HepG2 (cell line): Measurements from ENCODE around the gene RNU6-1. TPM values are rescaled to one million over a fixed set of nuclear protein-coding genes. Genes with fewer than 3 reads are reported as not detected.

Experiments used
- ARHGAP35 ChIP-seq: sonication (generic); formaldehyde crosslinking; IDR thresholded peaks from 2 replicates; pipeline ENCODE4 v1.9.0; 2022; ENCODE audit warnings: mild to moderate bottlenecking, inconsistent platforms, moderate library complexity, missing genetic modification reagents, borderline replicate concordance
- ARID4A ChIP-seq: sonication (generic); formaldehyde crosslinking; IDR thresholded peaks from 2 replicates; pipeline ENCODE4 v1.5.0; 2020; ENCODE audit warnings: mild to moderate bottlenecking, missing genetic modification reagents, borderline replicate concordance
- ARNT2 ChIP-seq: sonication (generic); formaldehyde crosslinking; IDR thresholded peaks from 2 replicates; pipeline ENCODE4 v1.8.0; 2022; ENCODE audit warnings: mild to moderate bottlenecking, low read depth, missing genetic modification reagents, moderate library complexity
- HIVEP1 ChIP-seq: sonication (generic); formaldehyde crosslinking; IDR thresholded peaks from 2 replicates; pipeline ENCODE4 v1.4.0; 2020; ENCODE audit warnings: mild to moderate bottlenecking, missing genetic modification reagents
- HMG20A ChIP-seq: IDR thresholded peaks from 2 replicates; pipeline ENCODE4 v1.6.1; 2016; ENCODE audit warnings: borderline replicate concordance
- HOXA5 ChIP-seq: sonication (generic); formaldehyde crosslinking; IDR thresholded peaks from 2 replicates; pipeline ENCODE4 v1.4.0; 2020; ENCODE audit warnings: missing genetic modification reagents
- IRX3 ChIP-seq: sonication (generic); formaldehyde crosslinking; IDR thresholded peaks from 2 replicates; pipeline ENCODE4 v1.8.1; 2023; ENCODE audit warnings: mild to moderate bottlenecking, low read depth, missing genetic modification reagents, borderline replicate concordance
- KMT2A ChIP-seq: sonication (generic); formaldehyde crosslinking; IDR thresholded peaks from 2 replicates; pipeline ENCODE4 v1.4.0; 2020; ENCODE audit warnings: missing genetic modification reagents
- MAX ChIP-seq: IDR thresholded peaks from 2 replicates; pipeline ENCODE4 v1.6.1; 2012; ENCODE audit warnings: inconsistent platforms
- MYC ChIP-seq: sonication (generic); formaldehyde crosslinking; IDR thresholded peaks from 2 replicates; pipeline ENCODE4 v1.9.0; 2021; ENCODE audit warnings: missing genetic modification reagents, borderline replicate concordance
- NCOA1 ChIP-seq: sonication (generic); formaldehyde crosslinking; IDR thresholded peaks from 2 replicates; pipeline ENCODE4 v1.9.0; 2021; ENCODE audit warnings: missing genetic modification reagents
- NFIC ChIP-seq: IDR thresholded peaks from 2 replicates; pipeline ENCODE4 v1.6.1; 2012; ENCODE audit warnings: mild to moderate bottlenecking, low read length, inconsistent platforms
- RBFOX2 ChIP-seq: fragments of 200-400 bp; formaldehyde crosslinking; IDR thresholded peaks from 2 replicates; pipeline ENCODE4 v1.6.1; 2017; ENCODE audit warnings: low read depth, mild to moderate bottlenecking, low read length
- SETDB1 ChIP-seq: sonication (generic); formaldehyde crosslinking; IDR thresholded peaks from 2 replicates; pipeline ENCODE4 v1.5.1; 2020; ENCODE audit warnings: missing genetic modification reagents, mild to moderate bottlenecking, borderline replicate concordance
- SPEN ChIP-seq: sonication (generic); formaldehyde crosslinking; IDR thresholded peaks from 2 replicates; pipeline ENCODE4 v1.5.1; 2020; ENCODE audit warnings: low read depth, mild to moderate bottlenecking, missing genetic modification reagents
- ZC3H13 ChIP-seq: sonication (generic); formaldehyde crosslinking; IDR thresholded peaks from 2 replicates; pipeline ENCODE4 v1.8.1; 2023; ENCODE audit warnings: mild to moderate bottlenecking, missing genetic modification reagents, moderate library complexity
- ZFY ChIP-seq: sonication (generic); formaldehyde crosslinking; IDR thresholded peaks from 2 replicates; pipeline ENCODE4 v1.4.0; 2020; ENCODE audit warnings: missing genetic modification reagents
- ZKSCAN8 ChIP-seq: IDR thresholded peaks from 2 replicates; pipeline ENCODE4 v1.6.1; 2016; ENCODE audit warnings: borderline replicate concordance, missing genetic modification reagents, missing compliant biosample characterization
- ZNF431 ChIP-seq: sonication (generic); formaldehyde crosslinking; IDR thresholded peaks from 2 replicates; pipeline ENCODE4 v1.9.0; 2022; ENCODE audit warnings: missing genetic modification reagents, low read depth, mild to moderate bottlenecking, borderline replicate concordance
- ZNF576 ChIP-seq: sonication (generic); formaldehyde crosslinking; IDR thresholded peaks from 2 replicates; pipeline ENCODE4 v1.4.0; 2020; ENCODE audit warnings: mild to moderate bottlenecking, missing genetic modification reagents
- ZNF639 ChIP-seq: conservative IDR thresholded peaks from 2 replicates; pipeline ENCODE4 v1.6.1; 2018; ENCODE audit warnings: missing genetic modification reagents
- ZNF839 ChIP-seq: sonication (generic); formaldehyde crosslinking; IDR thresholded peaks from 2 replicates; pipeline ENCODE4 v1.4.0; 2020; ENCODE audit warnings: missing genetic modification reagents, mild to moderate bottlenecking, borderline replicate concordance
- ZZZ3 ChIP-seq: sonication (generic); formaldehyde crosslinking; IDR thresholded peaks from 2 replicates; pipeline ENCODE4 v1.4.0; 2020; ENCODE audit warnings: missing genetic modification reagents, mild to moderate bottlenecking, borderline replicate concordance
- polyA plus RNA-seq, 8 experiments: library from polyadenylated mRNA; depleted of rRNA in 3 of 8; stranded (reverse) in 7 of 8; unstranded in 1 of 8; fragments of >200 nt; fragmentation: Illumina TruSeq in 4 of 8; extraction: Trizol in 4 of 8; gene quantifications; 2 replicates each; pipeline versions ENCODE4 v1.2.1 to v1.2.3, GENCODE V29; 2011 to 2016; ENCODE audit warnings: low read depth in 4 of 8, missing spikeins in 1 of 8, mixed read lengths in 1 of 8; ENCODE audit not compliant: insufficient read depth in 1 of 8
- total RNA-seq, 5 experiments: library from RNA; depleted of rRNA; stranded (reverse); fragments of >200 nt; fragmentation: Illumina TruSeq; extraction: Trizol; gene quantifications; 2 replicates each; pipeline ENCODE4 v1.2.3, GENCODE V29; 2016; ENCODE audit warnings: low read depth in 1 of 5

RNU6-1 gene
- total and polyA plus RNA-seq, 2 of the 13 experiments (the other 11 are each of a cell fraction or from before 2014, with no cell fraction given), result under 0.01 TPM; not detected in 1

- TF ChIP-seq HIVEP1 (CRISPR knock-in tag) (0 out of 2 replicates have a peak, but pooled peaks have one; percentile 48), ZNF639 (peak; percentile 76; the same call in 1 of the 2 replicates), ARHGAP35 (CRISPR knock-in tag) (no peak; the same call in 1 of the 2 replicates), ZNF839 (peak; percentile 58; the same call in 1 of the 2 replicates), ZZZ3 (CRISPR knock-in tag) (no peak), IRX3 (0 out of 2 replicates have a peak, but pooled peaks have one; percentile 47), SETDB1 (CRISPR knock-in tag) (no peak), NCOA1 (CRISPR knock-in tag) (no peak), KMT2A (CRISPR knock-in tag) (0 out of 2 replicates have a peak, but pooled peaks have one; percentile 67), ARID4A (CRISPR knock-in tag) (peak; percentile 76; the same call in 1 of the 2 replicates), ZC3H13 (CRISPR knock-in tag) (peak; percentile 89), ZFY (CRISPR knock-in tag) (peak; percentile 47; the same call in 1 of the 2 replicates), MAX (peak; percentile 79), ZNF576 (CRISPR knock-in tag) (no peak), ZNF431 (peak; percentile 69; the same call in 1 of the 2 replicates), ARNT2 (CRISPR knock-in tag) (peak; percentile 92), ZKSCAN8 (CRISPR knock-in tag) (peak; percentile 69; the same call in 1 of the 2 replicates), RBFOX2 (peak; percentile 84), SPEN (peak; percentile 83), MYC (CRISPR knock-in tag) (peak; percentile 77; the same call in 1 of the 2 replicates), NFIC (peak; percentile 93), HMG20A (CRISPR knock-in tag) (peak; percentile 40; the same call in 1 of the 2 replicates), HOXA5 (CRISPR knock-in tag) (no peak)
Measured at GRCh38 chr15:67884514-67885174, 44.8 kb upstream of the RNU6-1 start (continued).
